ENCODE data around the gene FHAD1. TPM values are rescaled to one million over a fixed set of nuclear protein-coding genes. Genes with fewer than 3 reads are reported as not detected.

FHAD1 gene
- total RNA-seq, 2 experiments from 2014 or later: not detected

DNA sequence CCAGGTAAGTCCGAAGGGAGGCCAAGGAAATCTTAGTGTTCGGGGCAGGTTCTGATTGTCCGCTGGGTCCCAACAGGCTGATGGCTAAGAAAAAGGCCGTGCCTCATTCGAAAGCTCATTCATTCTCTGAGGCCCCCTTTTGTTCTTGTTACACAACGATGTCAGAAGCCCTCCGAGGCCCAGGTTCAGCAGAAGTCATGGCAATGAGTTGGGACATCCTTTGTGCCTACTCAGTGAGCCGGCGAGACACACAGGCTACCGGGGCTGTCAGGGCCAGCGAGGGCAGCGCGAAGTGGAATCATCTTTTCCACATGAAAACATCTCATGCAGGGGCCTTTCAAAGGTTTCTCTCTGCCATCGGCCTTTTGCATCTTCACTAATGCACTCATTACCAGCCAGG, 113.7 kb downstream of the FHAD1 start:
- H3K4me3 ChIP-seq (ENCODE audit: low read length): no peak overlapping the region
- ChIA-PET CTCF (no interaction called here), POLR2A (no interaction called here)
- H3K27ac Mint-ChIP-seq: no peak overlapping the region
- H3K27ac ChIP-seq (ENCODE audit: low read depth in 1 of 2, low read length in 2 of 2): no peak overlapping the region
- H3K4me1 Mint-ChIP-seq (ENCODE audit: low read depth): no peaks in the 10 kb centered on the region
- H3K36me3 ChIP-seq (ENCODE audit: insufficient read depth, low read length): no peaks in the 10 kb centered on the region
- H3K4me3 Mint-ChIP-seq: no peak overlapping the region
- H3K36me3 Mint-ChIP-seq (ENCODE audit: low read depth): no peaks in the 10 kb centered on the region
- no peaks in the 10 kb centered on the region for H3K27me3 ChIP-seq (ENCODE audit: control insufficient read depth in 1 of 2, insufficient read depth in 2 of 2, low read length in 2 of 2)
- no peaks in the 10 kb centered on the region for H3K9me3 Mint-ChIP-seq
- intact Hi-C loops (cut with DNase I, micrococcal nuclease): no loop called here
- TF ChIP-seq, protein P1, sequence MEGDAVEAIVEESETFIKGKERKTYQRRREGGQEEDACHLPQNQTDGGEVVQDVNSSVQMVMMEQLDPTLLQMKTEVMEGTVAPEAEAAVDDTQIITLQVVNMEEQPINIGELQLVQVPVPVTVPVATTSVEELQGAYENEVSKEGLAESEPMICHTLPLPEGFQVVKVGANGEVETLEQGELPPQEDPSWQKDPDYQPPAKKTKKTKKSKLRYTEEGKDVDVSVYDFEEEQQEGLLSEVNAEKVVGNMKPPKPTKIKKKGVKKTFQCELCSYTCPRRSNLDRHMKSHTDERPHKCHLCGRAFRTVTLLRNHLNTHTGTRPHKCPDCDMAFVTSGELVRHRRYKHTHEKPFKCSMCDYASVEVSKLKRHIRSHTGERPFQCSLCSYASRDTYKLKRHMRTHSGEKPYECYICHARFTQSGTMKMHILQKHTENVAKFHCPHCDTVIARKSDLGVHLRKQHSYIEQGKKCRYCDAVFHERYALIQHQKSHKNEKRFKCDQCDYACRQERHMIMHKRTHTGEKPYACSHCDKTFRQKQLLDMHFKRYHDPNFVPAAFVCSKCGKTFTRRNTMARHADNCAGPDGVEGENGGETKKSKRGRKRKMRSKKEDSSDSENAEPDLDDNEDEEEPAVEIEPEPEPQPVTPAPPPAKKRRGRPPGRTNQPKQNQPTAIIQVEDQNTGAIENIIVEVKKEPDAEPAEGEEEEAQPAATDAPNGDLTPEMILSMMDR (IDR thresholded peaks at IDR 0.05): no peak
- ATAC-seq (ENCODE audit: poor library complexity): no peak
- no peaks in the 10 kb centered on the region for H3K27me3 Mint-ChIP-seq
- no peak for DNase-seq
- no peaks in the 10 kb centered on the region for H3K9me3 ChIP-seq (ENCODE audit: control insufficient read depth in 1 of 2, insufficient read depth in 1 of 2, low read length in 2 of 2)
- no peaks in the 10 kb centered on the region for H3K4me1 ChIP-seq (ENCODE audit: insufficient read depth, low read length)

- ATAC-seq (ENCODE audit: poor library complexity) (no peak), DNase-seq (no peak)
- ChIA-PET CTCF (no interaction called here), POLR2A (no interaction called here)
- H3K9me3 Mint-ChIP-seq: no peaks in the 10 kb centered on the region
- Histone ChIP-seq H3K4me3 (ENCODE audit: low read length) (no peak overlapping the region), H3K9me3 (ENCODE audit: control insufficient read depth in 1 of 2, insufficient read depth in 1 of 2, low read length in 2 of 2) (no peaks in the 10 kb centered on the region), H3K27ac (ENCODE audit: low read depth in 1 of 2, low read length in 2 of 2) (no peak overlapping the region), H3K4me1 (ENCODE audit: insufficient read depth, low read length) (no peaks in the 10 kb centered on the region), H3K27me3 (ENCODE audit: control insufficient read depth in 1 of 2, insufficient read depth in 2 of 2, low read length in 2 of 2) (no peaks in the 10 kb centered on the region), H3K36me3 (ENCODE audit: insufficient read depth, low read length) (no peaks in the 10 kb centered on the region)
- TF ChIP-seq, protein P1 (IDR thresholded peaks at IDR 0.05): no peak
- no peak overlapping the region for H3K4me3 Mint-ChIP-seq
- H3K36me3 Mint-ChIP-seq (ENCODE audit: low read depth): no peaks in the 10 kb centered on the region
- H3K4me1 Mint-ChIP-seq (ENCODE audit: low read depth): no peaks in the 10 kb centered on the region
- no peak overlapping the region for H3K27ac Mint-ChIP-seq
- intact Hi-C loops (cut with DNase I, micrococcal nuclease): no loop called here
- no peaks in the 10 kb centered on the region for H3K27me3 Mint-ChIP-seq
These were observed 115.2 kb downstream of the FHAD1 start for GRCh38 chr1:15362096-15362736.

GRCh38 chr1:15362737-15363128, 115.7 kb downstream of the FHAD1 start:
- Histone ChIP-seq H3K4me3 (ENCODE audit: low read length) (no peak overlapping the region), H3K4me1 (ENCODE audit: insufficient read depth, low read length) (no peaks in the 10 kb centered on the region), H3K9me3 (ENCODE audit: control insufficient read depth in 1 of 2, insufficient read depth in 1 of 2, low read length in 2 of 2) (no peaks in the 10 kb centered on the region), H3K27me3 (ENCODE audit: control insufficient read depth in 1 of 2, insufficient read depth in 2 of 2, low read length in 2 of 2) (no peaks in the 10 kb centered on the region), H3K36me3 (ENCODE audit: insufficient read depth, low read length) (no peaks in the 10 kb centered on the region), H3K27ac (ENCODE audit: low read depth in 1 of 2, low read length in 2 of 2) (no peak overlapping the region)
- ChIA-PET CTCF (no interaction called here), POLR2A (no interaction called here)
- Mint-ChIP-seq H3K36me3 (ENCODE audit: low read depth) (no peaks in the 10 kb centered on the region), H3K27me3 (no peaks in the 10 kb centered on the region), H3K4me3 (no peak overlapping the region), H3K4me1 (ENCODE audit: low read depth) (no peaks in the 10 kb centered on the region), H3K27ac (no peak overlapping the region), H3K9me3 (no peaks in the 10 kb centered on the region)
- ATAC-seq (ENCODE audit: poor library complexity) (no peak), DNase-seq (no peak)
- TF ChIP-seq, protein P1 (IDR thresholded peaks at IDR 0.05): no peak
- intact Hi-C loops (cut with DNase I, micrococcal nuclease): no loop called here

Data from CD4-positive, alpha-beta T cell (primary cell).